ENCODE measurements around the gene PRKD1. TPM values are rescaled to one million over a fixed set of nuclear protein-coding genes. Genes with fewer than 3 reads are reported as not detected.

PRKD1 gene
- total and polyA plus RNA-seq, 2 experiments from 2014 or later = 7.5 to 16.5 TPM

GRCh38 chr14:29580763-29581162 is 346.9 kb downstream of the PRKD1 start:
- no peaks in the 10 kb centered on the region for H3K36me3 ChIP-seq (replicated peaks; ENCODE audit: insufficient read depth, low read depth)
- H4K20me1 ChIP-seq (ENCODE audit: insufficient read depth, poor library complexity, severe bottlenecking) = no peaks in the 10 kb centered on the region
- H3K4me3 ChIP-seq = no peak overlapping the region
- no peaks in the 10 kb centered on the region for H3K4me1 ChIP-seq (ENCODE audit: insufficient read depth)
- no peak overlapping the region for H3K27ac ChIP-seq
- no peak overlapping the region for H2AFZ ChIP-seq
- TF ChIP-seq CTCF (IDR thresholded peaks at IDR 0.05; ENCODE audit: poor library complexity) (no peak), EZH2 (IDR thresholded peaks at IDR 0.05; ENCODE audit: borderline replicate concordance) (no peak), EZH2phosphoT487 (IDR thresholded peaks at IDR 0.05; ENCODE audit: low read depth, severe bottlenecking, unreplicated experiment) (no peak)
- WGBS (ENCODE audit: low lambda C conversion rate, missing lambda C conversion rate) = 84% methylated on average over 1 of the region's 1 CpG
- no peaks in the 10 kb centered on the region for H3K79me2 ChIP-seq
- no peak for DNase-seq (ENCODE audit: low spot score)
- no peaks in the 10 kb centered on the region for H3K27me3 ChIP-seq
- H3K9me2 ChIP-seq (replicated peaks; ENCODE audit: insufficient read depth) = no peaks in the 10 kb centered on the region
- H3K4me2 ChIP-seq = no peak overlapping the region
- no peaks in the 10 kb centered on the region for H3K9me3 ChIP-seq (ENCODE audit: low read depth)

DNA sequence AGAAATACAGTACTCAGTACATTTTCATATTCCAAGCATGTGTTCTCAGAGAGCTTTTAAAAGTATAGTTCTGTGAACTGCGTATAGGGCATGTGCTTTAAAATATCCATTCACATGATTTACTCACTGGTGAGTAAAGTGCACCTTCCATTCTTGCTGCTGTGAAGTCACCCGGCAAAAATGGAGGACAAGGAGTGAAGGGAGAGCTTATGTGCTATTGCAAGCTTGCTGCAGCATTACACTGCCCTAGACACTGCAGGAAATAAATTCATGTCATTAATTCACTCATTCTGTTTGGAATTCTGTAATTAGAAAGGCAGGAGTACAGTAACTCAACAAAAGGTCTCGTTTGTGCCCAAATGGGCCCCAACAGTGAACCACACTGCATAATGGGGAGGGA is 347.8 kb downstream of the PRKD1 start:
- DNase-seq (ENCODE audit: low spot score) = no peak
- H2AFZ ChIP-seq = no peak overlapping the region
- H4K20me1 ChIP-seq (ENCODE audit: insufficient read depth, poor library complexity, severe bottlenecking) = no peaks in the 10 kb centered on the region
- H3K9me2 ChIP-seq (replicated peaks; ENCODE audit: insufficient read depth) = no peaks in the 10 kb centered on the region
- TF ChIP-seq CTCF (IDR thresholded peaks at IDR 0.05; ENCODE audit: poor library complexity) = no peak
- no peak for TF ChIP-seq EZH2phosphoT487 (IDR thresholded peaks at IDR 0.05; ENCODE audit: low read depth, severe bottlenecking, unreplicated experiment)
- TF ChIP-seq EZH2 (IDR thresholded peaks at IDR 0.05; ENCODE audit: borderline replicate concordance) = no peak
- no peaks in the 10 kb centered on the region for H3K9me3 ChIP-seq (ENCODE audit: low read depth)
- H3K27ac ChIP-seq = no peak overlapping the region
- H3K27me3 ChIP-seq = no peaks in the 10 kb centered on the region
- no peaks in the 10 kb centered on the region for H3K36me3 ChIP-seq (replicated peaks; ENCODE audit: insufficient read depth, low read depth)
- H3K4me1 ChIP-seq (ENCODE audit: insufficient read depth) = no peaks in the 10 kb centered on the region
- no peak overlapping the region for H3K4me2 ChIP-seq
- no peak overlapping the region for H3K4me3 ChIP-seq
- 98% methylated on average over 3 of the region's 3 CpGs for WGBS (ENCODE audit: low lambda C conversion rate, missing lambda C conversion rate)
- H3K79me2 ChIP-seq = no peaks in the 10 kb centered on the region

- WGBS (ENCODE audit: low lambda C conversion rate, missing lambda C conversion rate) = 95% methylated on average over 4 of the region's 4 CpGs
- H3K4me2 ChIP-seq = no peak overlapping the region
- H3K4me3 ChIP-seq = no peak overlapping the region
- H3K79me2 ChIP-seq = no peaks in the 10 kb centered on the region
- no peak overlapping the region for H2AFZ ChIP-seq
- no peak for DNase-seq (ENCODE audit: low spot score)
- H3K36me3 ChIP-seq (replicated peaks; ENCODE audit: insufficient read depth, low read depth) = no peaks in the 10 kb centered on the region
- H3K4me1 ChIP-seq (ENCODE audit: insufficient read depth) = no peaks in the 10 kb centered on the region
- H3K27me3 ChIP-seq = no peaks in the 10 kb centered on the region
- no peak overlapping the region for H3K27ac ChIP-seq
- H4K20me1 ChIP-seq (ENCODE audit: insufficient read depth, poor library complexity, severe bottlenecking) = no peaks in the 10 kb centered on the region
- no peaks in the 10 kb centered on the region for H3K9me3 ChIP-seq (ENCODE audit: low read depth)
- no peak for TF ChIP-seq EZH2 (IDR thresholded peaks at IDR 0.05; ENCODE audit: borderline replicate concordance)
- TF ChIP-seq EZH2phosphoT487 (IDR thresholded peaks at IDR 0.05; ENCODE audit: low read depth, severe bottlenecking, unreplicated experiment) = no peak
- no peak for TF ChIP-seq CTCF (IDR thresholded peaks at IDR 0.05; ENCODE audit: poor library complexity)
- H3K9me2 ChIP-seq (replicated peaks; ENCODE audit: insufficient read depth) = no peaks in the 10 kb centered on the region
These were observed 350.7 kb downstream of the PRKD1 start for GRCh38 chr14:29576927-29577326.

DNA sequence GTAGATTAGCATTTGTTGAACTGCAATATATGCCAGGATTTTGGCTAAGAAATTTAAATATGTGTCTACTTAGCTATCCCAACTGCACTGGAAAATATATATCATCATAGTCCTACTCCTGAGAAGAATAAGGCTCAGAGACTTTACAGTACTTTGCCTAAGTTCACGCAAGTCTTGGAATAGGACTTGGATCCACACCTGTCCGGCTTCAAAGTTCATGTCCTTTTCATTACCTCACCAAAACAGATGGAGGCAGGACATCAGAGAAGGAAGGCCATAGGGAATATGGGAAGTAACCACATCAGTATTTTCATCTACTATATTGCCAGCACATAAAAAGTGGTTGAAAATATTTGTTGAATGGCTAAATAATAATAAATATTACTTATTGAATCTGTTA is 358.5 kb downstream of the PRKD1 start:
- H3K4me2 ChIP-seq = no peak overlapping the region
- H3K27ac ChIP-seq = no peak overlapping the region

More for the DNA sequence above, 358.5 kb downstream of the PRKD1 start:
- TF ChIP-seq EZH2 (IDR thresholded peaks at IDR 0.05; ENCODE audit: borderline replicate concordance) (no peak), CTCF (IDR thresholded peaks at IDR 0.05; ENCODE audit: poor library complexity) (no peak), EZH2phosphoT487 (IDR thresholded peaks at IDR 0.05; ENCODE audit: low read depth, severe bottlenecking, unreplicated experiment) (no peak)
- Histone ChIP-seq H3K79me2 (no peaks in the 10 kb centered on the region), H2AFZ (no peak overlapping the region), H3K4me3 (no peak overlapping the region), H3K9me2 (replicated peaks; ENCODE audit: insufficient read depth) (no peaks in the 10 kb centered on the region), H3K36me3 (replicated peaks; ENCODE audit: insufficient read depth, low read depth) (no peaks in the 10 kb centered on the region), H3K4me1 (ENCODE audit: insufficient read depth) (no peaks in the 10 kb centered on the region), H3K9me3 (ENCODE audit: low read depth) (no peaks in the 10 kb centered on the region), H4K20me1 (ENCODE audit: insufficient read depth, poor library complexity, severe bottlenecking) (no peaks in the 10 kb centered on the region), H3K27me3 (no peaks in the 10 kb centered on the region)
- WGBS (ENCODE audit: low lambda C conversion rate, missing lambda C conversion rate) = 97% methylated on average over 2 of the region's 2 CpGs
- no peak for DNase-seq (ENCODE audit: low spot score)

All from hepatocyte (in vitro differentiated cells).